ENCODE data around the gene ZBTB44. TPM values are rescaled to one million over a fixed set of nuclear protein-coding genes. Genes with fewer than 3 reads are reported as not detected.
"Not testable (repeated sequence)": the region's sequence is repeated elsewhere in the genome, so short reads cannot be mapped to it uniquely, and the experiment has no call there.

ZBTB44 gene
- polyA plus RNA-seq, 3 donors = 7.1 to 19.0 (median 8.8) TPM

- 19 to 35% (median 26%) methylated on average over 38 of the region's 38 CpGs for WGBS, 3 donors
- no peak overlapping the region for H3K27ac ChIP-seq (ENCODE audit: low read depth, low read length)
Observed at GRCh38 chr11:130315354-130315970, 745 bp upstream of the ZBTB44 start.

DNA sequence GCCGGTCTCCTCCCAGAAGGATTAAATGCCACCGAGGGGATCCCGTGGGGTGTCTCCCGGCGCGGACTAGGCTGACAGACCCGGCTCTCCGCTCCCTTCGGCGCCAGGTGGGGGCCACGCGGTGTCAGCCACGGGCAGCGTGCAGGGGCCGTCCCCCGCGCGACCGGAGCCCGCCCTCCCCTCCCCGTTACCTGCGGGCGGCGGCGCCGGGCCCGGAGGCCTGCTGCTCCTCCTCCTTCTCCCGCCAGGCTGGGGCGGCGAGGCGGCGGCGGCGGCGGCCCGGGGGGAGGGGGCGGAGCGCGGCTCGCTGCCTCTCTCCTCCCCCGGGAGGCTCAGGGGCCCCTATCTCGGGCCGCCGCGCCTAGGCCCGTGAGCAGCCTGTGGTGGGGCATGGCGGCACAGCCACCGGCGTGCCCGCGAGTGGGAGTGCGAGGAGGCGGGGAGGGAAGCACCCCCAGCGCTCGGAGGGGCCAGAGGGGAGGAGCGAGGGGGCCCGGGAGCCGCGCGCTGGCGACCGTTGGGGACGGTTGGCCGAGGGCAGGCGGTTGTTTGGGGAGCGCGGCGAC lies 450 bp downstream of the ZBTB44 start:
- H3K27ac ChIP-seq (ENCODE audit: low read depth, low read length) = no peak overlapping the region
- WGBS, 3 donors = 0 to 1% (median 0%) methylated on average over 37 to 64 of the region's 68 CpGs

- H3K27ac ChIP-seq (ENCODE audit: low read depth, low read length) = no peak overlapping the region
- 0 to 2% (median 1%) methylated on average over 20 to 21 of the region's 21 CpGs for WGBS, 3 donors
Observed at GRCh38 chr11:130313383-130314183, 1.1 kb downstream of the ZBTB44 start.

DNA sequence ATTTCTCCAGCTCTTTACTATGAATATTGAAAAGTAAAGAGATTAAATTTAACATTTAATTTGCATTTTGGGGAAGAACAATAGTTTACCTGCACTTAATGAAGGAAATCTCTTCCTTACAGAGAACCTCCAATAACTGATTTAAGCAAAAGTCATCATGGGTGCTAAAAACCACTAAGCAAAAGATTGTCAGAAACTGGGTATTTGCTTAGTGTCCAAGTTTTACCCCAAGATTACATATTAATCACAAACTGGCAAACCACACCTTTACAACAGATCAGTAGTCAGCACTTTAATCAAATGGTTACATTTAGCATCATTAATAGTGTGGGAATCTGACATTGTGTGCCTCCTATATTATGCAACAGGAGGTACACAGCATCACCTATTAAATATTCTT lies 2.7 kb downstream of the ZBTB44 start:
- H3K27ac ChIP-seq (ENCODE audit: low read depth, low read length) = no peak overlapping the region

DNA sequence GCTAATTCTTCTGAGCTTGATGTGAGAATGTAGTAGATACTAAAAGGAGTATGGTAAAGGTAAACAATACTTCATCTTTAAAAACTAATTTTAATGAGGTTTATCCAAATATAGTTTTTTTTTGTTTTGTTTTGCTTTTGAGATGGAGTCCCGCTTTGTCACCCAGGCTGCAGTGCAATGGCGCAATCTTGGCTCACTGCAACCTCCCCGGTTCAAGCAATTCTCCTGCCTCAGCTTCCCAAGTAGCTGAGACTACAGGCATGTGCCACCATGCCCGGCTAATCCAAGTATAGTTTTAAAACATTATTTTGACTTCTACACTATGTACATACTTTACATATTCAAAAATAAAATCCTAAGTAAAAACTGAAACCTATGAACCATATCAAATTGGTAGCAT lies 4.1 kb downstream of the ZBTB44 start:
- H3K27ac ChIP-seq (ENCODE audit: low read depth, low read length) = no peak overlapping the region
- WGBS, 3 donors = 62 to 80% (median 62%) methylated on average over 4 of the region's 4 CpGs

DNA sequence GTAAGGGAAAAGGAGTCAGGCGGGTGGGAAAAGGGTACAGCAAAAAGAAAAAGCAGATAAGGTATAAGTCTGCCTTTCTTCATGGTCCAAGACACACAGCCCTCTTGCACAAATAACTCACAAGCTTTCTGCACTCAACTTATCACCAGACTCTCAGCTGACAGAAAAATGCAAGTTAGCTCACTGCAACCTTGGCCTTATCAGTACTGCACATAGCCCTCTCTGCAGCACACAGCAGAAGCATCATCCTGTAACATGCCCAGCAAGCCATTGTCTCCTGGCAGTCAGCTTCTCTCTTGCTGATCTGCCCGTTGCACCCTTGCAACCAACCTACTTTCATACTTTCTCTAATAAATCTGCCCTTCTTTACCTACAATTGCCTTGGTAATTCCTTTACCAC lies 5.8 kb downstream of the ZBTB44 start:
- whole genome bisulfite sequencing, 3 donors = 59 to 92% (median 81%) methylated on average over 2 of the region's 2 CpGs
- no peak overlapping the region for H3K27ac ChIP-seq (ENCODE audit: low read depth, low read length)

GRCh38 chr11:130308059-130308458 lies 6.7 kb downstream of the ZBTB44 start:
- H3K27ac ChIP-seq (ENCODE audit: low read depth, low read length) = no peak overlapping the region
- WGBS, 3 donors = 78 to 91% (median 81%) methylated on average over 7 of the region's 7 CpGs

GRCh38 chr11:130304651-130305050 lies 10.1 kb downstream of the ZBTB44 start:
- no peak overlapping the region for H3K27ac ChIP-seq (ENCODE audit: low read depth, low read length)
- WGBS, 3 donors = 75 to 88% (median 79%) methylated on average over 2 of the region's 2 CpGs

DNA sequence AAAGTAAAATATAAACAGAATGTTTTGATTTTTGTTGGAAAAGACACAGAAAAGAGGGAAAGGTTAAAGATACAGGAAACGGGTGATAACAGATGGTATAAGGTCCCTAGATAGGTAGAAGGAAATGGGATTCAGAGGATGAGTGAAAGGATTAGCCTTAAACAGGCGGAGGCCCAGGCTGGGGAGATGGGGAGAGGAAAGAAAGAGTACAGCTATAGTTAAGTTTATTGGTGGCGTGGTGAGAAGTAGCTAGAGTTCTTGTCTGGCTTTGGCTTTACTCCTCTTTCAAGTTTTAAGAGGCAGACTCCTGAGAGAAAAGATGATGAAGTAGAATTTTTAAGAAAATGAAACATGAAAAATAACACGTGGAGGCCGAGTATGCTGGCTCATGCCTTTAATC lies 13.7 kb downstream of the ZBTB44 start:
- no peak overlapping the region for H3K27ac ChIP-seq (ENCODE audit: low read depth, low read length)
- WGBS, 3 donors = 71 to 82% (median 78%) methylated on average over 5 of the region's 5 CpGs

DNA sequence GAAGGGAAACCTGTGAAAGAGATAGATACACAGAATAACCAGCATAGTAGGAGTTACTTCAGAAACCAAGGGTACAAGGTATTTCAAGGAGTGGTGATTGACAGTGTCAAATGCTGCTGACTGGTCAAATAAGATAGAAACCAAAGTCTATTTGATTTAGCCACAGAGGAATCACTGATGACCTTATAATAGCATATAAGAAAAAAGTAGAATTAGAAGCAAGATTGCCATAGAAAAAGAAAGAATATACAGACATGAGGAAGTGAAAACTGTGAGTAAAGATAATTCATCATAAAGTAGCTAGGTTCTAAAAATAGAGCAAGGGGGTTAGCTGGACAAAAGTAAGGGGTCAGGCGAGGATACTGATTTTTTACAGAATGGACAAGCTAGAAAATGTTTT lies 14.2 kb downstream of the ZBTB44 start:
- no peak overlapping the region for H3K27ac ChIP-seq (ENCODE audit: low read depth, low read length)
- 47 to 63% (median 54%) methylated on average over 1 of the region's 1 CpG for WGBS, 3 donors

GRCh38 chr11:130299978-130300377 lies 14.7 kb downstream of the ZBTB44 start:
- no peak overlapping the region for H3K27ac ChIP-seq (ENCODE audit: low read depth, low read length)
- WGBS, 3 donors = 96 to 97% (median 97%) methylated on average over 5 of the region's 5 CpGs

- 84 to 85% (median 85%) methylated on average over 4 of the region's 4 CpGs for WGBS, 3 donors
- no peak overlapping the region for H3K27ac ChIP-seq (ENCODE audit: low read depth, low read length)
Observed at GRCh38 chr11:130295657-130296056, 19.1 kb downstream of the ZBTB44 start.

DNA sequence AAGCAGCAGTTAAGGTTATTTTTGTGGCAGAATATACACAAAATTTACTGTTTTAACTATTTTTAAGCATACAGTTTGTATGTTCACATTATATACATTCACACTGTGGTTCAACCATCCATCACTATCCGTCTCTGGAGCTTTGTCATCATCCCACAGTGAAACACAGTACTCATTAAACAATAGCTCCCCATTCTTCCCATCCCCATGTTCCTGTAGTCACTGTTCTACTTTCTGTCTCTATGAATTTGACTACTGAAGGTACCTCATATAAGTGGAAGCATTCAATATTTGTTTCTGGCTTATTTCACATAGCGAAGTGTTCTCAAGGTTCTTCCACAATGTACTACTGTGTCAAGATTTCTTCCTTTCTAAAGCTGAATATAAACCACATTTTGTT lies 32.6 kb downstream of the ZBTB44 start:
- H3K27ac ChIP-seq (ENCODE audit: low read depth, low read length) = no peak overlapping the region
- 97 to 98% (median 98%) methylated on average over 2 of the region's 2 CpGs for WGBS, 3 donors

DNA sequence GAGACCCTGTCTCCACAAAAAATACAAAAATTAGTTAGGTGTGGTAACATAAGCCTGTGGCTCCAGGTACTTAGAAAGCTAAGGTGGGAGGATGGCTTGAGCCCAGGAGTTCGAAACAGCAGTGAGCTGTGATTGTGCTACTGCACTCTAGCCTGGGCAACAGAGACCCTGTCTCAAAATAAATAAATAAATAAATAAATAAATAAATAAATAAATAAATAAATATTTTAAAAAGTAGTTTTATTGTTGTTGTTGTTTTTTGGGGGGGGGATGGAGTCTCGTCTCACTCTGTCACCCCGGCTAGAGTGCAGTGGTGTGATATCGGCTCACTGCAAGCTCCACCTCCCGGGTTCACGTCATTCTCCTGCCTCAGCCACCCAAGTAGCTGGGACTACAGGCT lies 33.4 kb downstream of the ZBTB44 start:
- H3K27ac ChIP-seq (ENCODE audit: low read depth, low read length) = not testable (repeated sequence)
- WGBS, 3 donors = 96 to 99% (median 98%) methylated on average over 6 of the region's 6 CpGs

GRCh38 chr11:130279989-130280388 lies 34.7 kb downstream of the ZBTB44 start:
- no peak overlapping the region for H3K27ac ChIP-seq (ENCODE audit: low read depth, low read length)
- WGBS, 3 donors = 80 to 98% (median 98%) methylated on average over 4 of the region's 4 CpGs

DNA sequence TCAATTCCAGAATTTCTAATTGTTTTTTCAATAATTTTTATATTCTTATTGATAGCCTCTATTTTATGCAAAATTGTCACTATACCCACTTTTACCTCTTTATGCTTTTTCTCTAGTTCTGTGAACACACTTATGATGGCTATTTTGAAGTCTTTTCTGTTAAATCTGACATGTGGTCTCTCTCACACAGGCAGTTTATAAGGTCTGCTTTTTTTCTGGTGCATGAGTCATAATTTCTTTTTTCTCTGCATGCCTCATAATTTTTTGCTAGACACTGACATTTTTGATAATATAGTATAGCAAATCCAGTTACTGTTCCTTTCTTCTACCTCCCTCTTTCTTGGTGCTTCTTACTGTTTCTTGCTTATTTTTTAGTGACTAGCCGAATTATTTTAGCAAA lies 36.0 kb downstream of the ZBTB44 start:
- H3K27ac ChIP-seq (ENCODE audit: low read depth, low read length) = no peak overlapping the region
- 92 to 96% (median 93%) methylated on average over 1 of the region's 1 CpG for WGBS, 3 donors

DNA sequence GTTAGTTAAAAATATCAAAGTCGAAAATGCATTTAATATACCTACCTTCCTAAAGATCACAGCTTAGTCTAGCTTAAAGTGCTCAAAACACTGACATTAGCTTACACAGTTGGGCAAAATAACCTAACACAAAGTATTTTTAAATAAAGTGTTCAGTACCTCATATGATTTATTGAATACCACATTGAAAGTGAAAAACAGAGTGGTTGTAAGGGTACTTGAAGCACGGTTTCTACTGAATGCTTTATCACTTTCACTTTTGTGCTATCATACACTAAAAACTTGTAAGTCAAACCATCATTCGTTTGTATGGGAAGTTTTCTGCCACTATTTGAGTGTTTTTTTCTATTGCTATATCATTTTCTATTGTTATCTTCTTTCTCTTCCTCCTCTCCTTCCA lies 36.6 kb downstream of the ZBTB44 start:
- 89 to 96% (median 94%) methylated on average over 3 of the region's 3 CpGs for WGBS, 3 donors
- H3K27ac ChIP-seq (ENCODE audit: low read depth, low read length) = no peak overlapping the region

- no peak overlapping the region for H3K27ac ChIP-seq (ENCODE audit: low read depth, low read length)
Observed at GRCh38 chr11:130272336-130272735, 42.4 kb downstream of the ZBTB44 start.

GRCh38 chr11:130269326-130269943 lies 45.3 kb downstream of the ZBTB44 start:
- 51 to 57% (median 55%) methylated on average over 1 of the region's 1 CpG for WGBS, 3 donors

More at GRCh38 chr11:130272336-130272735, 42.4 kb downstream of the ZBTB44 start:
- 64 to 79% (median 71%) methylated on average over 2 of the region's 2 CpGs for WGBS, 3 donors

More at GRCh38 chr11:130269326-130269943, 45.3 kb downstream of the ZBTB44 start:
- H3K27ac ChIP-seq (ENCODE audit: low read depth, low read length) = no peak overlapping the region
